DND-41 (cell line): ENCODE measurements around the gene IGSF23.

ENCODE experiments used
- ATAC-seq: fragments of 200-7000 bp; cut with Tn5 transposase; 3 replicates; pipeline ENCODE4 v1.9.1; 2021; ENCODE audit warnings: low read depth; ENCODE audit not compliant: insufficient read depth
- DNase-seq: peaks from one replicate; pipeline ENCODE4 v3.0.0-alpha.2; 2020
- H2AFZ ChIP-seq: 2 replicates; pipeline ENCODE4 v1.6.0; 2012; ENCODE audit warnings: low read depth, low read length
- H3K27ac ChIP-seq: 2 replicates; pipeline ENCODE4 v1.5.1; 2012; ENCODE audit warnings: low read length, inconsistent platforms
- H3K27me3 ChIP-seq: fragments of 200-600 bp; sonication (generic); 2 replicates; pipeline ENCODE4 v1.6.0; 2012; ENCODE audit warnings: low read length, mild to moderate bottlenecking, inconsistent platforms; ENCODE audit not compliant: insufficient read depth, poor library complexity
- H3K36me3 ChIP-seq: 2 replicates; pipeline ENCODE4 v1.5.1; 2012; ENCODE audit warnings: low read length, inconsistent platforms; ENCODE audit not compliant: insufficient read depth
- H3K4me1 ChIP-seq: 2 replicates; pipeline ENCODE4 v1.5.1; 2012; ENCODE audit warnings: mild to moderate bottlenecking, low read length; ENCODE audit not compliant: insufficient read depth
- H3K4me2 ChIP-seq: 2 replicates; pipeline ENCODE4 v1.6.0; 2012; ENCODE audit warnings: mild to moderate bottlenecking, moderate library complexity, low read length, inconsistent platforms; ENCODE audit not compliant: insufficient read depth
- H3K4me3 ChIP-seq, 2 experiments: fragments of 200-600 bp in 1 of 2; shearing (Covaris generic) in 1 of 2; 2 replicates each; pipeline ENCODE4 v1.5.1; 2012 to 2016; ENCODE audit warnings: inconsistent platforms in 2 of 2, low read length in 2 of 2, mild to moderate bottlenecking in 2 of 2, low read depth in 1 of 2, moderate library complexity in 1 of 2
- H3K79me2 ChIP-seq: 2 replicates; pipeline ENCODE4 v1.6.0; 2012; ENCODE audit warnings: low read length, inconsistent platforms; ENCODE audit not compliant: insufficient read depth
- H3K9ac ChIP-seq: 2 replicates; pipeline ENCODE4 v1.6.0; 2012; ENCODE audit warnings: low read depth, mild to moderate bottlenecking, inconsistent platforms, low read length, moderate library complexity
- H3K9me3 ChIP-seq: 2 replicates; pipeline ENCODE4 v1.5.1; 2012; ENCODE audit warnings: low read length, moderate library complexity, mild to moderate bottlenecking, inconsistent platforms; ENCODE audit not compliant: insufficient read depth, severe bottlenecking
- H4K20me1 ChIP-seq: 2 replicates; pipeline ENCODE4 v1.6.0; 2012; ENCODE audit warnings: low read length; ENCODE audit not compliant: insufficient read depth
- CTCF ChIP-seq: IDR thresholded peaks from 2 replicates; pipeline ENCODE4 v1.5.1; 2012; ENCODE audit warnings: borderline replicate concordance, low read length, moderate library complexity, mild to moderate bottlenecking; ENCODE audit not compliant: poor library complexity, severe bottlenecking; ENCODE audit errors: extremely low read depth
- EZH2 ChIP-seq: IDR thresholded peaks from 3 replicates; pipeline ENCODE4 v1.6.1; 2012; ENCODE audit warnings: borderline replicate concordance, low read depth, mild to moderate bottlenecking, moderate library complexity, low read length, inconsistent platforms; ENCODE audit not compliant: severe bottlenecking

IGSF23 gene

GRCh38 chr19:44658069-44658733 lies 44.8 kb downstream of the IGSF23 start:
- no peak for DNase-seq

GRCh38 chr19:44660081-44660480 lies 46.7 kb downstream of the IGSF23 start:
- Histone ChIP-seq H2AFZ (no peak overlapping the region), H3K9ac (no peak overlapping the region), H3K79me2 (no peaks in the 10 kb centered on the region), H3K36me3 (no peaks in the 10 kb centered on the region), H3K4me2 (no peak overlapping the region), H3K4me3 (no peak overlapping the region), H3K9me3 (no peaks in the 10 kb centered on the region), H3K4me1 (no peaks in the 10 kb centered on the region), H3K27me3 (no peaks in the 10 kb centered on the region), H4K20me1 (no peaks in the 10 kb centered on the region), H3K27ac (no peak overlapping the region)
- ATAC-seq: no peak
- no peak for DNase-seq
- no peak for TF ChIP-seq EZH2
- TF ChIP-seq CTCF: no peak

More at GRCh38 chr19:44658069-44658733, 44.8 kb downstream of the IGSF23 start:
- Histone ChIP-seq H3K4me3 (no peak overlapping the region), H3K27ac (no peak overlapping the region), H2AFZ (no peak overlapping the region), H3K36me3 (no peaks in the 10 kb centered on the region), H3K4me2 (no peak overlapping the region), H3K27me3 (no peaks in the 10 kb centered on the region), H3K4me1 (no peaks in the 10 kb centered on the region), H3K79me2 (no peaks in the 10 kb centered on the region), H3K9me3 (no peaks in the 10 kb centered on the region), H4K20me1 (no peaks in the 10 kb centered on the region), H3K9ac (no peak overlapping the region)
- ATAC-seq: no peak
- no peak for TF ChIP-seq CTCF
- no peak for TF ChIP-seq EZH2

GRCh38 chr19:44661205-44661604 lies 47.8 kb downstream of the IGSF23 start:
- Histone ChIP-seq H3K27me3 (no peaks in the 10 kb centered on the region), H3K4me1 (no peaks in the 10 kb centered on the region), H3K4me2 (no peak overlapping the region), H3K9me3 (no peaks in the 10 kb centered on the region), H3K36me3 (no peaks in the 10 kb centered on the region), H3K79me2 (no peaks in the 10 kb centered on the region), H3K9ac (no peak overlapping the region), H3K27ac (no peak overlapping the region), H2AFZ (no peak overlapping the region), H4K20me1 (no peaks in the 10 kb centered on the region), H3K4me3 (no peak overlapping the region)
- DNase-seq (no peak), ATAC-seq (no peak)
- TF ChIP-seq EZH2: no peak
- TF ChIP-seq CTCF: no peak

GRCh38 chr19:44661904-44662303 lies 48.5 kb downstream of the IGSF23 start:
- no peaks in the 10 kb centered on the region for H3K4me1 ChIP-seq
- no peaks in the 10 kb centered on the region for H3K27me3 ChIP-seq
- H3K9ac ChIP-seq: no peak overlapping the region
- DNase-seq: no peak
- ATAC-seq: no peak
- no peaks in the 10 kb centered on the region for H3K9me3 ChIP-seq
- H3K4me3 ChIP-seq: no peak overlapping the region
- no peaks in the 10 kb centered on the region for H3K36me3 ChIP-seq
- no peak for TF ChIP-seq CTCF
- TF ChIP-seq EZH2: no peak
- H4K20me1 ChIP-seq: no peaks in the 10 kb centered on the region
- H2AFZ ChIP-seq: no peak overlapping the region
- no peak overlapping the region for H3K4me2 ChIP-seq
- H3K27ac ChIP-seq: no peak overlapping the region
- no peaks in the 10 kb centered on the region for H3K79me2 ChIP-seq
